Lower leg skin (tissue), 3 donors: Measurements from ENCODE around the gene CD300LD.

ENCODE experiments used
- POLR2A ChIP-seq, 2 donors: fragments of 450-650 bp; IDR thresholded peaks; one replicate each; pipeline ENCODE4 v1.6.1; 2016 to 2017; ENCODE audit warnings: antibody characterized with exemption in 2 of 2, mild to moderate bottlenecking in 1 of 2, moderate library complexity in 1 of 2
- TF ChIP-seq, protein P1 (sequence below), 3 donors: fragments of 450-650 bp; IDR thresholded peaks; one replicate each; pipeline ENCODE4 v1.5.1; 2016; ENCODE audit warnings: antibody characterized with exemption in 3 of 3, mild to moderate bottlenecking in 3 of 3, moderate library complexity in 2 of 3

DNA sequence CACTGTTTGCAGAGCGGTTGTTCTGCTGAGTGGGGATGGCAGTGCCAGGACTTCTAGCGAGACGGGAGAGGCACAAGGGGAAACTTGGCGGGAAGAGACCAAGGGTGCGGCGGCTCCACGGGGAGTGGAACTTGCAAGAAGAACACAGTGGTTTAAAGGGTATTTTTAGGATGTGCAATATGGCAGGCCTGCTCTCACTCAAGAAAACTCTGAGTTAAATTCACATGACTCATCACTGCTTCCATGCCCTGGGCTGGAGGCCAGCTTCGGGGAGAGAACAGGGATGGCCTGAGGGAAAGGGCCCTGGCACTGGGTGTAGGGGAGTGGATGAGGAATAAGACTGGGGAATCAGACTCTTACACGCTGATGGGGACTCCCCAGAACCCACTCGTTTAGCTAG is 13.3 kb upstream of the CD300LD start:
- TF ChIP-seq, protein P1, sequence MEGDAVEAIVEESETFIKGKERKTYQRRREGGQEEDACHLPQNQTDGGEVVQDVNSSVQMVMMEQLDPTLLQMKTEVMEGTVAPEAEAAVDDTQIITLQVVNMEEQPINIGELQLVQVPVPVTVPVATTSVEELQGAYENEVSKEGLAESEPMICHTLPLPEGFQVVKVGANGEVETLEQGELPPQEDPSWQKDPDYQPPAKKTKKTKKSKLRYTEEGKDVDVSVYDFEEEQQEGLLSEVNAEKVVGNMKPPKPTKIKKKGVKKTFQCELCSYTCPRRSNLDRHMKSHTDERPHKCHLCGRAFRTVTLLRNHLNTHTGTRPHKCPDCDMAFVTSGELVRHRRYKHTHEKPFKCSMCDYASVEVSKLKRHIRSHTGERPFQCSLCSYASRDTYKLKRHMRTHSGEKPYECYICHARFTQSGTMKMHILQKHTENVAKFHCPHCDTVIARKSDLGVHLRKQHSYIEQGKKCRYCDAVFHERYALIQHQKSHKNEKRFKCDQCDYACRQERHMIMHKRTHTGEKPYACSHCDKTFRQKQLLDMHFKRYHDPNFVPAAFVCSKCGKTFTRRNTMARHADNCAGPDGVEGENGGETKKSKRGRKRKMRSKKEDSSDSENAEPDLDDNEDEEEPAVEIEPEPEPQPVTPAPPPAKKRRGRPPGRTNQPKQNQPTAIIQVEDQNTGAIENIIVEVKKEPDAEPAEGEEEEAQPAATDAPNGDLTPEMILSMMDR (IDR thresholded peaks at IDR 0.05): no peak
- no peak for TF ChIP-seq POLR2A (IDR thresholded peaks at IDR 0.05)
